Activated CD8-positive, alpha-beta memory T cell treated with anti-CD3 and anti-CD28 coated beads for 36 hours (primary cell): ENCODE data around the gene SLC7A14. TPM values are rescaled to one million over a fixed set of nuclear protein-coding genes. Genes with fewer than 3 reads are reported as not detected.

ENCODE experiments used
- CTCF ChIA-PET: fragments of 350-600 bp; sonication (Branson Sonifier 250); formaldehyde crosslinking; loops from one replicate; lab custom pipeline; 2021; ENCODE audit warnings: antibody characterized with exemption; lab: Charles Lee
- POLR2A ChIA-PET: fragments of 350-600 bp; sonication (Branson Sonifier 250); formaldehyde crosslinking; loops from one replicate; lab custom pipeline; 2021; ENCODE audit warnings: antibody characterized with exemption; lab: Charles Lee
- total RNA-seq, 2 experiments: library from RNA; stranded (reverse); gene quantifications; one replicate each; pipeline ENCODE4 v1.2.3, GENCODE V29; 2021

SLC7A14 gene
- total RNA-seq, 2 experiments from 2014 or later: not detected

DNA sequence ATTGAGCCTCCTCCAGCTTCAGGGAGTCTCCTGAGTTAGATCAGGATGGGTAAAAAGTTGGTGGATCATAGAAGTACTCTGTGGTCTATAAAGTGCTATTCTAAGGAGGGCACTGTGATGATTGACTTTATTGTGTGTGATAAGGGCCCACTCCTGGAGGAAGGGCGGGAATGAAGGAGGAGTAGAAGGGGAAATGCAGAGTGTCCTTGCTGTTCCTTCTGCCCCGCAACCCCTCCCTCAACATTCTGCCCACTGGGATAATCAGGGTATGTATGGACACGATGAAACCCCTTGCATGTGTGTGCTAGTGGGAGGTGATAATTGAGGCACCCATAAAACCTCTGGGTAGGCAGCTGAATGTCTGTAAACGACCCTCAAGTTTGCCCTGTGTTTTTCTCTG lies 101.0 kb downstream of the SLC7A14 start:
- ChIA-PET CTCF (no interaction called here), POLR2A (no interaction called here)

DNA sequence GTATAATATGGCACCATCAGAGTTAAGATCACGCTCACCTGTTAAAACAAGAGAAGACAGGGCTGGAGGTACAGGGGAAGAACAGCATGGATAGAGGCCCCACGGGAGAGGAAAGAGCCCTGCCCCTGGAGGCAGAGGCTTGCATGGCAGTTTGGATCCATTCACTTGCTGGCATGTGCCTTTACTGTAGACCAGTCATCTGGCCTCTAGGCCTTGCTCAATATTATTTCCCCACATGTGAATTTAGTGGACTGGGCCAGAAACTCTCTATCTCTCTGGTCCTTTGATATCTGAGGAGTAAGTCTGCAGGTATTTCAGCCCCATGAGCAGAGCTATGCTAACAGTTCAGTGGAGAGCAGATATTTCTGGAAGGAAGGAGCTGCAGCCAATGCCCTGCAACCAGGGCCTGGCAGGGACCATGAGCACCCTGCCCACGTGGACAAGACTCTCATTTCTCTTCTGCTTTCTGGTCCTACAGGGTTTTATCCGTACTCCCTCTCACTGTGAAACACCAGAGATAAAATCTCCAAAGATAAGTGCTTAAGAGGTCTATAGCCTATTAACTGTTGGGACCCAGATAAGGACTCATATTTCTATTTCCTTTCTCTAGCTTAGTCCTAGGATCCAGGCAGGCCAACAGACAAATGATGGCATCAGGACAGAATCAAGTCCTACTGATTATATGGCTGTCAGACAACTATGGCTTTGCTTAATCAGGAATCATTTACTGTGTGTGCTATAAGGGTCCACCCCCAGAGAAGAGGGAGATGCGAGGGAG lies 102.2 kb downstream of the SLC7A14 start:
- ChIA-PET CTCF (no interaction called here), POLR2A (no interaction called here)

DNA sequence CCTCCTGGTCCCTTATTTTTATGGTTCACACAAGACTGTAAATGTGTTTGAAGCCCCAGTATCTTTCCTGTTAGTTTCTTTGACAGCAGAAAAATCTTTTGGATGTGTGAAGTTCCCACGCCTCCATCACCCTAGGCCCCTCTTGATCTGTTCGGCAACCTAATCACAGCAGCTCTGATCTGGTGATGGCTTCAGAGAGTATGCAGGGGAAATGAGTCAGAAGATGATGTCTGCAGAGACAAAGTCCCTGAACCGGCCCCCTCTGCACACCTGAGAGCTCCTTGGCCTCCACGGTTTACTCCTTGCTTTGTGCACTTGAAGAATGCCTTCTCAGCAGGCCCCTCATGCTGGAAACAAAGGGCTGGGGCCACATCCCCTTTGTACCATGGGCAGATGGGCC lies 103.7 kb downstream of the SLC7A14 start:
- CTCF ChIA-PET: no interaction called here
- POLR2A ChIA-PET: no interaction called here

DNA sequence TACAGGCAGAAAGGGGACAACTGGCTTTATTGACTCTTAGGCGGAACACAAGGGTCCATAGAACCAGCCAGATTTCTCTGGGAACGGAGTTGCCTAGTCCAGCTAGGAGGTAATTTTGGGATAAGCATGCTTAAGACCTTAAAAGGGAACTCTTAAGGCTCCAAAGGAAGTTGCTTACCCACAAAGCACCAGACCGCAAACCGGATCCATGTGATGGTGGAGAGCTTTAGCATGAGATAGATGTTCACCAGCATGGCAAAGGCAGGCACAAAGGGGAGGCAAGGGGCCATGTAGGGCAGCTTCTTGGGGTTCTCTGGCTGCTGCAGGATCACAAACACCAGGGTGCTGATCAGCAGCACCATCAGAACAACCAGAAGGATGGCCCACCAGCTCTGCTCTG lies 105.8 kb downstream of the SLC7A14 start:
- CTCF ChIA-PET: no interaction called here
- POLR2A ChIA-PET: no interaction called here

DNA sequence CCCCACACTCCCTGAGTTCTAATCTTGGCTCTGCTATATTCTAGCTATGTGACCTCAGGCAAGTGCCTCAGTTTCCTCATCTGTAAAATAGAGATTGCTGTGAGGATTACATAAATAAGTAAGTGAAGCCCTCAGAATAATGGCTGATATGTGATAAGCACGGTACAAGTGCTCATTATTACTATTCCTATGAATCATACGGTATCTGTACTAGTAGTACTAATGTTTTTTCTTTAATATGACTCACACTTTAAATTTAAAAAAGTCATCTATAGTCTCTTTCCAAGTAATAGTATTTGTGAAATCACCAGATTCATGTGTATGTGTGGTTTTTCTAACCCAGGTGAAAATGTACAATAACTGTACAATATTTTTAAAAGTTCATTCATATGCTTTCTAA lies 108.5 kb downstream of the SLC7A14 start:
- ChIA-PET POLR2A (no interaction called here), CTCF (interaction anchor here (0.6 kb wide), 1 partner anchor 392 kb away, joined by 3 read pairs; the partner anchor contains the start of gene RPL22L1)

DNA sequence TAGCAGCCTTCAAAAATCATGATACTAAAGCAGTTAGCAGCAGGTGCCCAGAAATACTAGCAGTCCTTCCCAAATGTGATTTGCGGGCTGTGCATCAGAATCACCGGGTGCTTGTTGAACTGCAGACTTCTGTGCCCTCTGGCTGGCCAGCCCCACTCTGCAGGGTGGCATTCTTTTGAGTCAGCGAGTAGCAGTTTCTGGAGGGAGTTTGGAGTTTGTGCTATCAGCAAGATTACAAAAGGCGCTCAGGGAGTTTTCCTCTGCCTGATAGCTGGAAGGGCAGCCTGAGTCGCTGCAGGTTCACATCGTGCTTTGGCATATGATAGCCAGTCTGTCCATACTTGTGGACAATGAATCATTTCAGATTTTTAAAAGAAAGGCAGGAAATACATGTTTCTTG lies 109.6 kb downstream of the SLC7A14 start:
- POLR2A ChIA-PET: no interaction called here
- CTCF ChIA-PET: no interaction called here

DNA sequence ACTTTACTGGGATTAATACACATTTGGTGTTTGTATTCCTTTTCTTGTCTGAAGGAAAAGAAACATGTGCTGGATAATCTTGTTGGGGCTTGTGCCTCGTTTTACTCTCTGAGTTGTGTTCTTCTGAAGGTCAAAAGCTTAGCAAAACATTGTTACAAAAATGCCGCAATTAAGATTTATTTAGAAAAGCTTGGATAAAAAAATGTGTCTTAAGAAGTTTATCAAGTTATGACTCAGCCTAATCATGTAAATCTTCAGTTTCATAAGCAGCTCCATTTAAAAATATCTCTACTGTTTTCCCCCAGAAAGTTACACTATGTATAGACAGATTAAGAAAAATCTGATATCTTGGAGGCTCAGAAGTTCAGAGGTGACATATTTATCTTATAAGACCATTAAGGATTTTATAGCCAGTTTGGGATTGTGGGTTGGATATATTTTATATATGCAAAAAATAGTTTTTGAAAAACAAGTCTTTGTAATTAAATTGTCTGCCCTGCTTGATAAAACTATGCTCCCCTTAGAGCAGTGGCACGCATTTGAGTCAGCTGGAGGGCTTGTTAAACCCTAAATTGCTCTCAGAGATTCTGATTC lies 110.7 kb downstream of the SLC7A14 start:
- CTCF ChIA-PET: no interaction called here
- POLR2A ChIA-PET: no interaction called here

DNA sequence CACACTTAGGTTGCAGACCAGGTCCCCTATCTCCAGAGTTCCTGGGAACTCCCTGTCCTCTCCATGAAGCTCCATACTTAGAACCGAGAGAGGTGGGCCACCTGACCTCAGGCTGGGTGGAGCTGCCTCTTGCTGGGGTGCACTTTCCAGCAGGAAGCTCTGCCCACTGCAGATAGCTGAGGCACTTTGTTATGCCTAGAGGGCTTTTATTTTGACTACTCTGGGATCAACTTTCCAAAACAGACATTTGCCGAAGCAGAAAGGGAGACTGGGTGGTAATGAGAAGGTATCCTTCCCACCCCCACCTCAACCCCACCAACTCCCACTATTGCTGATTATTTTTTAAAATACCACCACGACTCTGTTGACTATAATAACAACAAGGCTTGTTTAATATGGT lies 112.5 kb downstream of the SLC7A14 start:
- ChIA-PET POLR2A (no interaction called here), CTCF (no interaction called here)

DNA sequence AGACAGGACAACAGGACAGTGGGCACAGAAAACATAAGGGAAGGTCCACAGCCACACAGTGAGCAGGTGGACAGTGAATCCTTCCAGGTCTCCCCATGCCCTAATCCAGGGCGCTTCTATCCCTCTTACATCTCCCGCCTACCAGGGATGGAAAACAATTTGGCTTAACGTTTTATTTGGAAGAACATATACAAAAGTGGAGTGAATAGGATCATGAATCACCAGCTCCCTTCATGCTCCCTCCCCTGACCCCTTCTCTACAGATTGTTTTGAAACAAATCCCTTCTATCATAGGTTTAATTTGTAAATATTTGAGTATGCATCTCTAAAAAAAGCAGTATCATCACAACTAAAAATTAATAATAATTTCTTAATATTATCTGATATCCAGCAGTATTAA lies 114.7 kb downstream of the SLC7A14 start:
- CTCF ChIA-PET: no interaction called here
- POLR2A ChIA-PET: no interaction called here

DNA sequence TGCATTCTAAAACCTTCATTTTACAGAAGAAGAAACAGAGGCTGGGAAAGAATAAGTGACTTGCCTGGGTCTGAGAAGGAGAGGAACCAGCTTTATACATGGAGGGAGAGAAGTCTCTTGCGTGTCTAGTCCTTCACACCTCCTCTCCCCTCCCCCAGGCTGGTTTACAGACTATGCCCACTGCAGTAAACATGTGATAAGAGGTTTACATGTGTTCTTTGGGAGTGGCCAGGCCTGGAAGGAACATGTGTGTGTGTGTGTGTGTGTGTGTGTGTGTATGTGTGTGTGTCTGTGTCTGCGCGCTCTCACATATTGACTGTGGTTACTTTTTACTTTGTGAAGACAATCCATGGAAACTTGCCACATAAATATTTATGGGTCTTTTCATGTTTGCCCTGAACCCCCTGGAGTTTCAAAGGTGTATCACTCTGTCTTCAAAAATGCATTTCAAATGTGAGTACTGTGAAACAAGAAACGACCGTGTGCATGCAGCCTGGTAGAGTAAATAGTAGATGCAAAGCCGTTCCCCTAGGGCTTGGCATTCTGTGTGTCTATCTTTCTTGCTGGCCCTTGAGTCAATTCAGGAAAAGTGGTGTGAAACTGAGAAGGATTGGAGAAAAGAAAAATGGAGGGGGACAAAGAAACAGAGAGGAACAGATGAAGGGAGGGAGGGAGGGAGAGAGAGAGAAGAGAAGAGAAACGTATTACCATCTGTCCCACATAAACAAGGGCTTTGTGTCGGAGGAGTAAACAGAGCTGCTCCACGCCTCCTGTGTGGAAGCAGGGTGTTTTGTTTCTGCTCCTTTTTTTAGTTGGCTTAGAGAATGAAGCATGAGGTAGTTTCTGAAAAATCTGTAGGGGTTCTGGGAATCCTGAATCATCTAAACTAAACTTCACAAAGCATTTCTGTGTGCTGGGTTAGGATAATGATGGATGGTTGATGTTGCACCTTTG lies 115.5 kb downstream of the SLC7A14 start:
- ChIA-PET POLR2A (no interaction called here), CTCF (interaction anchor here (0.5 to 0.6 kb wide), 2 partner anchors 39 to 68 kb away, joined by 3 to 4 read pairs; no protein-coding TSS in a partner anchor)

DNA sequence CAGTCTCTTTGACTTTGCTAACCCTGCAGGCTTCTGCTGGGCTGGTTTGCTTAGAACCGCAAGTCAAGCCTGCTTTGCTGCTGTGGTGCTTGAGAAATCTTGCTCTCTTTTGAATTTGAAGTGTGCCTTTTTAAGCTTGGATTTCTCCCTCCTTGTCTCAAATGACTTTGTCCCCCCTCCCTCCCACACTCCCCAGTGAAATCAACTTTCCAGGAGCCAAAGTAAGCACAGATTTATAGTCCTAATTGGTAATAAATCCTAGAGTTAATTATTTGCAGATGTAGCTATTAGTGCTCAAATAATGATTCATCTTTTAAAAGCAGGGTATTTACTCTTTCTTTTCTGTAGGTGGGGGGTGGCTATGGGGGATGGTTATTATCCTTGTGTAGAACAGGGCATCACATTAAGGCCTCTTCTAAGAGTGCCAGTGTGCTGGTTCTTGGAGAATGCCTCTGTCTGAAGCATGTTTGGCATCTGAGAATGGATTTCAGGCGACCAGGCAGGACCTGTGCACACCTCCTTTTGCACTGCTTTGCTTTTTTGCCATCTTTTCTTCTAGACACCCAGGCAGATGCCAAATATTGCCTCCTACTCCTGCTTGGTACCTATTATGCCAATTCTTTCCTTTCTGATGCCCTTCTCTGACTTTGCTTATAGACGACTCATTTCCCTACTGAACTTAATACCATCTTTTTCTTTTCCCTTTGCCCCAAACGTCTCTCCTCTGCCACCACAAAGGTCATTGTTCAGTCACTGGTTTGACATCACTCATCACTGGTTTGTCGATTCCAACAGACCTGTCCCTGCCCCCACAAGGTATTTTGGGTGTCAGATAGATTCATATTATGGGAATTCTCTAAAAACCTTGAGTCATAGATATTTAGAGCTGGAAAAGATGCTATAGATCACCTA lies 116.5 kb downstream of the SLC7A14 start:
- CTCF ChIA-PET: interaction anchor here (0.6 kb wide), 1 partner anchor 69 kb away, joined by 4 read pairs; no protein-coding TSS in a partner anchor
- POLR2A ChIA-PET: no interaction called here

DNA sequence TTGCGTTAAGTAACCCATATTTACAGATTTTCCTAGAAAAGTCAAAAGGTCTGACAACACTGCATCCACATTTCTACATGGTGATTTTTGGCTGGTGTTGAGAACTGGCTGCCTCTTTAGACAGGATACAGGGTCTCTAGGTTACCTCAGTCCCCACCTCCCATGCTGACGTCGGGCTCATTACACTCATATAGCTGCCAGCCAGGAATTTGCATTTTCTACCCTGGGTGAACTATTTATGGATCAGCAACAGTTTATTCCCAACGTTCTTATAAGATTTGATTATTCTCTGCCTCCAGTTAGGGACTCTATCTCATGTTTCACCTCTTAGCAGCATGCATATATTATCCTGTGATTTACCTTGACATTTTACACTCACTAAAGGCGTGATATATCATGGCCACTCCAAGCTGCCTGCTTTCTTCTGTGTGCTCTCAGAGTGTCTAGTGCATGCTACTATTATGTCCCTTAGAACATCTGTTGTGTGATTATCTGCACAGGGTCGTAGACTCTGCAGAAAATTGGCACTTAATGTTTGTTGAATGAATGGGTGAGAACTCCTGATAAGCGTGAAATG lies 118.2 kb downstream of the SLC7A14 start:
- ChIA-PET CTCF (no interaction called here), POLR2A (no interaction called here)

DNA sequence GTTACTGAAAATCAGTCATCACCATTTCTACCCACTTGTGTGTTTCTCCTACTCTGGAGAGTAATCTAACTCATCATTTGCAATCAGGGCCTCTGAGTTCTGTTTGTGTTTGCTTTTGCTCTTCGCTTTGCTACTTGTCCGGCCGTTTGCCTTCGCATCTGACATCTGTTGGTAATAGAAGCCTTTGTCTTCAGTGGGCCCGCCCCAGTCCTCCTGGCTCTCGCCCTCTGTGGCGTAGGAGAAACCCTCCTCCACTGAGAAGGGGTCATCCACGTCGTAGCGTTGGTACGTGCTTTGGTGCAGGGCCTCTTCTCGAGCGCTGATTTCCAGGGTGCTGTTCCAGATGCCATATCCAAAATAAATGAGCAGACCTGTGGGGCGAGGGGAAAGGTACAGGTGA lies 118.9 kb downstream of the SLC7A14 start:
- POLR2A ChIA-PET: no interaction called here
- CTCF ChIA-PET: no interaction called here

DNA sequence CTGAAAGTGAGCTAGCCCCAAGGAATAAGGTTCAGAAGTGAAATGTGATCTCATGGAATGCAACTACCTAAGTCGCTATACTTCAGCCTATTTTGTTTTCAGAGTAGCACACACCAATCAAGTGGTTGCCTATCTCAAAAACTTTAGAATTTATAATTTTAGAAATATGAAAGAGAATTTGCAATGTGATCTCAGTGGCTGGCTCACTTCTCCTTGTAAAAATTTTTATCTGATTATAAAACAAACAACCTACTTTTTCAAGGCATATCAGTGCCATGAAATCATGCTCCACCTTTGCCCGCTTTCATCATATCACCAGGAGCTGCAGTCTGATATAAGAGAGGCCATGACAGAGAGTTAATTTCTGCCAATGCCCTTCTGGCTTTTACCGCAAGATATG lies 119.9 kb downstream of the SLC7A14 start:
- ChIA-PET CTCF (no interaction called here), POLR2A (no interaction called here)

DNA sequence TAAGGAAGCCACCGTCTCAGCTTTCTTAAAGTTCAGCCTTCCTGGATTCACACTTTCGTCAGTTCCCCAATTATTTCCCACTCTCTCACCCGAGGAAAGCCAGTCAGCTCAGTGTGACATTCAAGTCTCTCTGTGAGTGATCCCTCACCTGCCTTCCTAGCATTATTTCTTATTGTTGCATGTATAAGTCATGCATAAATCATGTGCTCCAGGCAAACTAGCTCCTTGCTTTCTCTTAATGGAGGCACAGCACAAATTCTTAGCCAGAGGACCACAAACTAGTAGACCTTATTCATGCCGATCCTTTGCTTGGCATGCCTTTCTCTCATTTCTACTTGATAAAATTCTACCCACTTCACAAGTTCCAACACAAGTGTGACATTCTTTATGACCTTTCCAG lies 122.9 kb downstream of the SLC7A14 start:
- CTCF ChIA-PET: no interaction called here
- POLR2A ChIA-PET: no interaction called here

DNA sequence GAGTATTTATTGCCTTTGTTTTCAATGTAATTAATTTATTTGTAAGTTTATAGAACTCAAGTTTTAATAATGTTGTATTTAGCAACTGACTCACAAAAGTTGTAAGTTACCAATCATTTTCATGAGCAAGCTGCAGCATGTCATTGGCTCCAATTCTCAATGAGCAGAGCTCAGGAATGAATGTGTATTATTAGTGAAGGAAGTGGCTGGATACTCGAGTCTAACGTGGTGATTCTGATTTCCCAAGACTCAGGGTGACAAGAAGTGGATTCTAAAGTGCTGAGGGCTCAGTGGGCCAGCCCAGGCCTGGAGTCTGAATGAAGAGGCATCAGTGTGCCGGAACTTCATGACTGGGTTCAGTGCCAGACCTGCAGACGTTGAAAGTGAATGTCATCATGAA lies 127.6 kb downstream of the SLC7A14 start:
- POLR2A ChIA-PET: no interaction called here

DNA sequence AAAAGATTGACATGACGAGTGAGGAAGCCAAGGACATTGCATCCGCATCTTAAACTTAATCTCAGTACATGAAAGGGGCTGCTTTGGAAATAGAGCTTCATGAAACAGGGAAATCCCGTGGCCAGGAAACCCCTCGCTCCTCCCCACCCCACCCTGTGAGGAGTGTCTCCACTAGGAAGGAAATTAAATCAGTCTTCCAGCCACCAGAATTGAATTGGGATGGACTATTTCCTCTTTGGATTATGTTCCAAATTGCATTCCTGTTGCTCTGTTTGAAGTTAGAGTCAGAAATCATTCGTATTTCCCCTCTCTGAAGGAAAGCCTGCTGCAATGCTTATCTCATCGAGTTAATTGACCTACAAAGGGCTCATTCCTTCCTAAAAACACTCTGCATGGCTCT lies 131.4 kb downstream of the SLC7A14 start:
- ChIA-PET POLR2A (no interaction called here), CTCF (no interaction called here)

More for the DNA sequence above, 127.6 kb downstream of the SLC7A14 start:
- CTCF ChIA-PET: no interaction called here

DNA sequence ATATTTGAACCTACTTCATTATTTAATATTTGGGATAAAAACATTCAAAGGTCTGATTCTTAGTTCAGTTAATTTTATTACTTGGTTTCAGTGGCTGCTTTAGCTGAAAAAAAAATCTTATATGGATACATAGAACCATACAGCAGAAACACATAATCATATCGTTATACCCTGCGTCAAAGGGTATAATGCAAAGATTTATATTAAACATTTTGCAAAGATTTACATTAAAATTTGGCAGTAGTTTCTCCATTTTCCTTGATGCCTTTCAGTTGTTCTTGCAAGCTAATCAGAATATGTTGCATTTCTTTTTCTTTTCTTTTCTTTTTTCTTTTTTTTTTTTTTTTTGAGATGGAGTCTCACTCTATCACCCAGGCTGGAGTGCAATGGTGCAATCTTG lies 135.8 kb downstream of the SLC7A14 start:
- POLR2A ChIA-PET: no interaction called here
- CTCF ChIA-PET: no interaction called here

DNA sequence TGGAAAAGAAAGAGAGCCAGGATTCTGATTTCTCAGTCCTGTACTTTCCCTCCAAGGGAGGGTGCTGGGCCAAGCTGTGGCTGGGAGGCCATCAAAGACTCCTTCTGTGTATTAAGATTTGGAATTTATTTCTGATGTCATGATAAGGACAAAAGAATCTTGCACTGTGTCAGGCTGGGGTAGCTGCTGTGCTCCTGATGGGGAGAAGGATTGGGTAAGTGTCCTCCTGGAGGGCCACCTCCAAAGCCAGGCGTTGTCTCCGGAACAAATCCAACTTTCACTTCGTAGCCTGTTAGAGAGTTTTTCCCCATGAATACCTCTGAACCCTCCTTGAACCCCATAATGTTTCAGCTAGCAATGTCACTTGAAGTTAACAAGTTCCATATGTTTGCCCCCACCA lies 137.3 kb downstream of the SLC7A14 start:
- CTCF ChIA-PET: no interaction called here
- POLR2A ChIA-PET: no interaction called here
